HUES48 (cell line): ENCODE measurements around the gene ARMC9.

Experiments used
- H3K27ac ChIP-seq: one replicate; pipeline ENCODE4 v1.7.0; 2013; ENCODE audit warnings: low read depth, low read length, inconsistent platforms
- H3K27me3 ChIP-seq: 2 replicates; pipeline ENCODE4 v1.6.1; 2013; ENCODE audit warnings: mild to moderate bottlenecking, low read length; ENCODE audit not compliant: control insufficient read depth, insufficient read depth
- H3K36me3 ChIP-seq: 2 replicates; pipeline ENCODE4 v1.6.1; 2013; ENCODE audit warnings: low read length; ENCODE audit not compliant: control insufficient read depth, insufficient read depth
- H3K4me1 ChIP-seq: 2 replicates; pipeline ENCODE4 v1.6.1; 2013; ENCODE audit warnings: mild to moderate bottlenecking, low read length; ENCODE audit not compliant: control insufficient read depth, insufficient read depth
- H3K4me3 ChIP-seq: 2 replicates; pipeline ENCODE4 v1.5.1; 2013; ENCODE audit warnings: mild to moderate bottlenecking, low read depth, low read length
- H3K9ac ChIP-seq: 2 replicates; pipeline ENCODE4 v1.6.1; 2013; ENCODE audit warnings: mild to moderate bottlenecking, low read depth, low read length, moderate library complexity
- H3K9me3 ChIP-seq: 2 replicates; pipeline ENCODE4 v1.6.1; 2013; ENCODE audit warnings: low read length; ENCODE audit not compliant: control insufficient read depth, insufficient read depth

The ARMC9 gene

GRCh38 chr2:231334179-231334930 is 135.9 kb downstream of the ARMC9 start:
- Histone ChIP-seq H3K9ac (no peak overlapping the region), H3K36me3 (peaks cover 9% of the 10 kb centered on the region; the same call in 1 of the 2 replicates), H3K4me1 (peaks cover 4% of the 10 kb centered on the region; the same call in 1 of the 2 replicates), H3K9me3 (no peaks in the 10 kb centered on the region), H3K27me3 (no peaks in the 10 kb centered on the region), H3K4me3 (no peak overlapping the region), H3K27ac (no peak overlapping the region)

- Histone ChIP-seq H3K36me3 (peaks cover 9% of the 10 kb centered on the region; the same call in 1 of the 2 replicates), H3K27ac (no peak overlapping the region), H3K4me3 (no peak overlapping the region), H3K4me1 (peaks cover 4% of the 10 kb centered on the region; the same call in 1 of the 2 replicates), H3K27me3 (no peaks in the 10 kb centered on the region), H3K9me3 (no peaks in the 10 kb centered on the region), H3K9ac (no peak overlapping the region)
These were observed 136.6 kb downstream of the ARMC9 start for GRCh38 chr2:231334981-231335380.

GRCh38 chr2:231335591-231335990 is 137.2 kb downstream of the ARMC9 start:
- Histone ChIP-seq H3K4me1 (peaks cover 4% of the 10 kb centered on the region; the same call in 1 of the 2 replicates), H3K27ac (no peak overlapping the region), H3K9ac (no peak overlapping the region), H3K27me3 (no peaks in the 10 kb centered on the region), H3K4me3 (no peak overlapping the region), H3K9me3 (no peaks in the 10 kb centered on the region), H3K36me3 (peaks cover 9% of the 10 kb centered on the region; the same call in 1 of the 2 replicates)

- no peaks in the 10 kb centered on the region for H3K9me3 ChIP-seq
These were observed 137.8 kb downstream of the ARMC9 start for GRCh38 chr2:231336236-231336635.

GRCh38 chr2:231336700-231337099 is 138.3 kb downstream of the ARMC9 start:
- Histone ChIP-seq H3K36me3 (peaks cover 8% of the 10 kb centered on the region; the same call in 1 of the 2 replicates), H3K4me1 (peaks cover 4% of the 10 kb centered on the region; the same call in 1 of the 2 replicates)

More at GRCh38 chr2:231336236-231336635, 137.8 kb downstream of the ARMC9 start:
- peaks cover 9% of the 10 kb centered on the region; the same call in 1 of the 2 replicates for H3K36me3 ChIP-seq
- peaks cover 4% of the 10 kb centered on the region; the same call in 1 of the 2 replicates for H3K4me1 ChIP-seq
- no peaks in the 10 kb centered on the region for H3K27me3 ChIP-seq
- H3K27ac ChIP-seq, result no peak overlapping the region
- H3K4me3 ChIP-seq, result no peak overlapping the region
- no peak overlapping the region for H3K9ac ChIP-seq

GRCh38 chr2:231337807-231338759 is 139.7 kb downstream of the ARMC9 start:
- Histone ChIP-seq H3K9me3 (no peaks in the 10 kb centered on the region), H3K27ac (no peak overlapping the region), H3K4me3 (no peak overlapping the region), H3K9ac (no peak overlapping the region), H3K4me1 (peaks cover 4% of the 10 kb centered on the region; the same call in 1 of the 2 replicates), H3K36me3 (no peaks in the 10 kb centered on the region), H3K27me3 (no peaks in the 10 kb centered on the region)

More at GRCh38 chr2:231336700-231337099, 138.3 kb downstream of the ARMC9 start:
- Histone ChIP-seq H3K9ac (no peak overlapping the region), H3K27me3 (no peaks in the 10 kb centered on the region), H3K27ac (no peak overlapping the region), H3K9me3 (no peaks in the 10 kb centered on the region), H3K4me3 (no peak overlapping the region)

GRCh38 chr2:231339316-231339715 is 140.9 kb downstream of the ARMC9 start:
- H3K4me3 ChIP-seq, result no peak overlapping the region
- no peaks in the 10 kb centered on the region for H3K36me3 ChIP-seq
- no peak overlapping the region for H3K27ac ChIP-seq
- H3K9me3 ChIP-seq, result no peaks in the 10 kb centered on the region
- no peaks in the 10 kb centered on the region for H3K27me3 ChIP-seq
- no peak overlapping the region for H3K9ac ChIP-seq
- H3K4me1 ChIP-seq, result no peaks in the 10 kb centered on the region

GRCh38 chr2:231341100-231341499 is 142.7 kb downstream of the ARMC9 start:
- no peak overlapping the region for H3K27ac ChIP-seq
- H3K4me1 ChIP-seq, result no peaks in the 10 kb centered on the region
- H3K4me3 ChIP-seq, result no peak overlapping the region
- no peak overlapping the region for H3K9ac ChIP-seq
- H3K36me3 ChIP-seq, result no peaks in the 10 kb centered on the region
- no peaks in the 10 kb centered on the region for H3K27me3 ChIP-seq
- H3K9me3 ChIP-seq, result no peaks in the 10 kb centered on the region

- Histone ChIP-seq H3K27me3 (no peaks in the 10 kb centered on the region), H3K9me3 (no peaks in the 10 kb centered on the region), H3K36me3 (no peaks in the 10 kb centered on the region), H3K9ac (no peak overlapping the region), H3K27ac (no peak overlapping the region), H3K4me1 (no peaks in the 10 kb centered on the region), H3K4me3 (no peak overlapping the region)
These were observed 143.8 kb downstream of the ARMC9 start for GRCh38 chr2:231342061-231342711.

- Histone ChIP-seq H3K9ac (no peak overlapping the region), H3K27ac (no peak overlapping the region), H3K4me1 (no peaks in the 10 kb centered on the region), H3K27me3 (no peaks in the 10 kb centered on the region), H3K36me3 (no peaks in the 10 kb centered on the region), H3K9me3 (no peaks in the 10 kb centered on the region), H3K4me3 (no peak overlapping the region)
These were observed 144.7 kb downstream of the ARMC9 start for GRCh38 chr2:231343006-231343710.
